ENCODE data around the gene DNAJB9. TPM values are rescaled to one million over a fixed set of nuclear protein-coding genes. Genes with fewer than 3 reads are reported as not detected.

DNAJB9 gene
- total RNA-seq, 1 donor from 2014 or later: 28.7 TPM

DNA sequence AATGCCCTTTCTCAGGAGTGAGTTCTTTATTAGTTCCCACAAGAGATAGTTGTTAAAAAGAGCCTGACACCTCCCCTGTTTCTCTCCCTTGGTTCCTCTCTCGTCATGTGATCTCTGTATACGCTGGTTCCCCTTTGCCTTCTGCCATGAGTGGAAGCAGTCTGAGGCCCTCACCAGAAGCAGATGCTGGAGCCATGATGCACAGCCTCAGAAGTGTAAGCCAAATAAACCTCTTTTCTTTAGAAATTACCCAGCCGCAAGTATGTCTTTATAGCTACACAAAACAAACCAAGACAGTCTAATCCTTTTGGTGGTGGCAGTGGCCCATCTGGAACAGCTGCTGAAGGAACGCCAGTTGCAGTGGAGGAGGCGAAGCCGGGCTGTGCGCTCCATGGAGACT, 9.3 kb downstream of the DNAJB9 start:
- no peaks in the 10 kb centered on the region for H3K9me3 ChIP-seq
- H3K4me3 ChIP-seq: no peak overlapping the region
- H3K27me3 ChIP-seq: no peaks in the 10 kb centered on the region
- H3K36me3 ChIP-seq: peaks cover 0 to 27% of the 10 kb centered on the region in 2 donors
- DNase-seq (ENCODE audit: extremely low spot score in 2 of 2): no peak
- H3K27ac ChIP-seq: no peak overlapping the region
- intact Hi-C loops (cut with DNase I): no loop called here
- TF ChIP-seq POLR2AphosphoS5 (IDR thresholded peaks at IDR 0.05; ENCODE audit: insufficient read depth in 1 of 2, low read depth in 1 of 2) (no peak), POLR2A (IDR thresholded peaks at IDR 0.05) (no peak)
- TF ChIP-seq, protein P1, sequence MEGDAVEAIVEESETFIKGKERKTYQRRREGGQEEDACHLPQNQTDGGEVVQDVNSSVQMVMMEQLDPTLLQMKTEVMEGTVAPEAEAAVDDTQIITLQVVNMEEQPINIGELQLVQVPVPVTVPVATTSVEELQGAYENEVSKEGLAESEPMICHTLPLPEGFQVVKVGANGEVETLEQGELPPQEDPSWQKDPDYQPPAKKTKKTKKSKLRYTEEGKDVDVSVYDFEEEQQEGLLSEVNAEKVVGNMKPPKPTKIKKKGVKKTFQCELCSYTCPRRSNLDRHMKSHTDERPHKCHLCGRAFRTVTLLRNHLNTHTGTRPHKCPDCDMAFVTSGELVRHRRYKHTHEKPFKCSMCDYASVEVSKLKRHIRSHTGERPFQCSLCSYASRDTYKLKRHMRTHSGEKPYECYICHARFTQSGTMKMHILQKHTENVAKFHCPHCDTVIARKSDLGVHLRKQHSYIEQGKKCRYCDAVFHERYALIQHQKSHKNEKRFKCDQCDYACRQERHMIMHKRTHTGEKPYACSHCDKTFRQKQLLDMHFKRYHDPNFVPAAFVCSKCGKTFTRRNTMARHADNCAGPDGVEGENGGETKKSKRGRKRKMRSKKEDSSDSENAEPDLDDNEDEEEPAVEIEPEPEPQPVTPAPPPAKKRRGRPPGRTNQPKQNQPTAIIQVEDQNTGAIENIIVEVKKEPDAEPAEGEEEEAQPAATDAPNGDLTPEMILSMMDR (IDR thresholded peaks at IDR 0.05): no peak
- peaks cover 4% of the 10 kb centered on the region for H3K4me1 ChIP-seq

- Histone ChIP-seq H3K4me3 (no peak overlapping the region), H3K4me1 (no peaks in the 10 kb centered on the region), H3K27me3 (no peaks in the 10 kb centered on the region), H3K36me3 (peaks cover 0 to 25% of the 10 kb centered on the region in 2 donors), H3K9me3 (no peaks in the 10 kb centered on the region), H3K27ac (no peak overlapping the region)
- TF ChIP-seq POLR2AphosphoS5 (IDR thresholded peaks at IDR 0.05; ENCODE audit: insufficient read depth in 1 of 2, low read depth in 1 of 2) (no peak), POLR2A (IDR thresholded peaks at IDR 0.05) (no peak)
- TF ChIP-seq, protein P1 (IDR thresholded peaks at IDR 0.05): no peak
- intact Hi-C loops (cut with DNase I): no loop called here
- no peak for DNase-seq (ENCODE audit: extremely low spot score in 2 of 2)
Measured at GRCh38 chr7:108580298-108580697, 10.6 kb downstream of the DNAJB9 start.

DNA sequence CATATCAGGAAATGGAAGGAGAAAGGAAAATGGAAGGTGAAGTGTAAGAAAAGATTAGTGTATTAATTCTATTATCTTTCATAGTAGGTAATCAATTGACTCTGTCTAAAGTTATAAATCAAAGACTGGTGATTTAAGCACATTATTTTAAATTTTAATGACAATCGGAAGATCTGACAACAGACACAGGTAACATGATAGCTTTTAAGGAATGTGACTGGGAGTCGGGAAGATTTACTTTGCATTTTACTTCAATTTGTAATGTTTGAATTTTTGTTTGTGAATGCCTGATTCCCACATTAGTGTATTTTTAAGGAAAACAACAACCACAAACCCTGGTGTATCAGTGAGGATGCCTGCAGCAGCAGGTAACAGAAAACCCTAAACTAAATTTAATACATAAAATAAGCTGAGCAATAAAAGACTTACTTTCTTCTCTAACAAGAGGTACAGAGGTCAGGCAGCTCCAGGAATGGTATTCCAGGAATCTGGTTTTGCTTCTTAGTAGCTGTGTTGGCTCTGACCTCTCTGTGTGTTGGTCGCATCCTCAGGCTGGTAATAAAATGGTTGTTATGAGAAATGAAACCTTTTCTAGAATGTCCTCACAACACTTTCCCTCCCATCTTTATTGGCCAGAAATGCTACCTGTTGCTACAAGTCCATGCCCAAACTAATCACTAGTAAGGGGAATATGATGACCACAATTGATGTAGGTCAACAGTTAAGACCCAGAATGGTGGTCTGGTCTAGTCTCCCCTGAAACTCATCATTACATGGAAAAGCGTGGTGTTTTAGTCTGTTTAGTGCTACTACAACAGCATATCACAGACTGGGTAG, 12.2 kb downstream of the DNAJB9 start:
- intact Hi-C loops (cut with DNase I): no loop called here
- Histone ChIP-seq H3K4me1 (no peaks in the 10 kb centered on the region), H3K9me3 (no peaks in the 10 kb centered on the region), H3K36me3 (peaks cover 0 to 19% of the 10 kb centered on the region in 2 donors), H3K4me3 (no peak overlapping the region), H3K27ac (no peak overlapping the region), H3K27me3 (no peaks in the 10 kb centered on the region)
- TF ChIP-seq, protein P1 (IDR thresholded peaks at IDR 0.05): no peak
- DNase-seq (ENCODE audit: extremely low spot score in 2 of 2): no peak

- no peaks in the 10 kb centered on the region for H3K4me1 ChIP-seq
- intact Hi-C loops (cut with DNase I): no loop called here
Measured at GRCh38 chr7:108584211-108584610, 14.5 kb downstream of the DNAJB9 start.

DNA sequence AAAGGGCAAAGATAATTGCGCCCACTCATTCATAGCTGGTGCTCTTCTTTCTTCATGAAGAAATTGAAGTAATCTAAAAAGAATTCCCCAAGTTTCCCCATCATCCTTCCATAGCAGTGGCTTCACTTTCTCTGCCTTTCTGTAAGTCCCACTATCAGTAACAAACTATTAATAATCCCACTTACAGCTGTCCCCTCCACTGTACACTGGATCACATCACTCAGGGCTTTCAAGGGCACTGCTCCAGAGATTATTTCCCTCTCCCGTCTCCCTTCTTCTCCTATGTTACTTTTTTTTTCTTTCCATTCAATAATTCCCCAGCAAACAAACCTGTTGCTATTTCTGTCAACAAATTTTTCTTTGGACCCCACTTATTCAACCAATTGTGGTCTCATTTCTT, 16.2 kb downstream of the DNAJB9 start:
- H3K4me1 ChIP-seq: no peaks in the 10 kb centered on the region
- H3K27ac ChIP-seq: no peak overlapping the region
- no peak for DNase-seq (ENCODE audit: extremely low spot score in 2 of 2)
- H3K9me3 ChIP-seq: no peaks in the 10 kb centered on the region
- no peak overlapping the region for H3K4me3 ChIP-seq
- H3K36me3 ChIP-seq: no peaks in the 10 kb centered on the region
- intact Hi-C loops (cut with DNase I): no loop called here
- no peaks in the 10 kb centered on the region for H3K27me3 ChIP-seq
- TF ChIP-seq, protein P1 (IDR thresholded peaks at IDR 0.05): no peak
- TF ChIP-seq POLR2AphosphoS5 (IDR thresholded peaks at IDR 0.05; ENCODE audit: insufficient read depth in 1 of 2, low read depth in 1 of 2) (no peak), POLR2A (IDR thresholded peaks at IDR 0.05) (no peak)

More at GRCh38 chr7:108584211-108584610, 14.5 kb downstream of the DNAJB9 start:
- no peak for DNase-seq (ENCODE audit: extremely low spot score in 2 of 2)
- no peaks in the 10 kb centered on the region for H3K9me3 ChIP-seq
- H3K4me3 ChIP-seq: no peak overlapping the region
- H3K27me3 ChIP-seq: no peaks in the 10 kb centered on the region
- H3K36me3 ChIP-seq: peaks cover 0 to 13% of the 10 kb centered on the region in 2 donors
- no peak overlapping the region for H3K27ac ChIP-seq
- no peak for TF ChIP-seq POLR2AphosphoS5 (IDR thresholded peaks at IDR 0.05; ENCODE audit: insufficient read depth in 1 of 2, low read depth in 1 of 2)
- TF ChIP-seq, protein P1 (IDR thresholded peaks at IDR 0.05): no peak
- no peak for TF ChIP-seq POLR2A (IDR thresholded peaks at IDR 0.05)

Data from vagina (tissue), 2 donors.